HCT116 (cell line): Measurements from ENCODE around the gene ZNF775. TPM values are rescaled to one million over a fixed set of nuclear protein-coding genes. Genes with fewer than 3 reads are reported as not detected.

Experiments
- ATAC-seq: fragments of 200-7000 bp; cut with Tn5 transposase; 2 replicates; pipeline ENCODE4 v1.9.1; 2020; ENCODE audit warnings: mild to moderate bottlenecking, moderate library complexity
- BruUV-seq: library from RNA; stranded (reverse); fragments of 400-500 nt; replicated peaks from 2 replicates; lab custom pipeline; 2021; lab: Mats Ljungman, UMichigan
- CTCF ChIA-PET: fragments of 300-600 bp; sonication (Branson Sonifier 250); formaldehyde crosslinking; loops from one replicate; lab custom pipeline; 2021; ENCODE audit warnings: antibody characterized with exemption; lab: Charles Lee
- POLR2A ChIA-PET: fragments of 300-600, 350-600 bp; sonication (Branson Sonifier 250); formaldehyde crosslinking; loops from one replicate; lab custom pipeline; 2021; ENCODE audit warnings: antibody characterized with exemption; lab: Charles Lee
- RAD21 ChIA-PET, 2 experiments: fragments of 300-600 bp; sonication (Branson Sonifier 250); formaldehyde crosslinking; loops; one replicate each; lab custom pipeline; 2023; ENCODE audit warnings: low total read pairs in 2 of 2; ENCODE audit not compliant: uncharacterized antibody in 2 of 2, unreplicated experiment in 2 of 2, low non-redundant PET in 1 of 2; lab: Charles Lee
- DNase-seq: peaks from one replicate; pipeline ENCODE4 v3.0.0-alpha.2; 2010; ENCODE audit warnings: low read depth, low spot score
- H2AFZ ChIP-seq: fragments of 200-600 bp; shearing (Covaris generic), sonication (generic); 2 replicates; pipeline ENCODE4 v1.6.1; 2017; ENCODE audit warnings: low read depth, mixed run types, mixed read lengths, antibody characterized with exemption, low read length; ENCODE audit not compliant: poor library complexity, severe bottlenecking
- H3K27ac ChIP-seq: 2 replicates; pipeline ENCODE4 v1.5.1; 2012; ENCODE audit warnings: low read depth, low read length
- H3K27me3 ChIP-seq: fragments of 200-600 bp; sonication (generic); 2 replicates; pipeline ENCODE4 v1.6.1; 2016; ENCODE audit warnings: mixed run types, low read length, mixed read lengths; ENCODE audit not compliant: insufficient read depth
- H3K36me3 ChIP-seq, 2 experiments: fragments of 200-500 bp in 1 of 2; fragments of 200-600 bp in 1 of 2; sonication (Bioruptor generic) in 1 of 2; sonication (generic) in 1 of 2; 2 replicates each; pipeline versions ENCODE4 v1.5.1 to v1.6.1; 2014 to 2016; ENCODE audit warnings: low read length in 2 of 2, inconsistent platforms in 1 of 2, mixed read lengths in 1 of 2, mixed run types in 1 of 2; ENCODE audit not compliant: insufficient read depth in 2 of 2, control insufficient read depth in 1 of 2
- H3K4me1 ChIP-seq, 2 experiments: fragments of 200-600 bp in 1 of 2; sonication (generic) in 1 of 2; 2 replicates each; pipeline versions ENCODE4 v1.5.1 to v1.6.1; 2012 to 2017; ENCODE audit warnings: low read length in 2 of 2, inconsistent platforms in 1 of 2, mild to moderate bottlenecking in 1 of 2, mixed read lengths in 1 of 2, mixed run types in 1 of 2, moderate library complexity in 1 of 2; ENCODE audit not compliant: insufficient read depth in 2 of 2, control insufficient read depth in 1 of 2
- H3K4me2 ChIP-seq: fragments of 200-600 bp; sonication (generic); 2 replicates; pipeline ENCODE4 v1.6.1; 2017; ENCODE audit warnings: mixed run types, low read length, mixed read lengths
- H3K4me3 ChIP-seq, 2 experiments: fragments of 200-600 bp in 1 of 2; sonication (generic) in 1 of 2; replicated peaks in 1 of 2; 2 replicates each; pipeline ENCODE4 v1.5.1; 2011 to 2016; ENCODE audit warnings: low read length in 2 of 2, control low read depth in 1 of 2, low read depth in 1 of 2, mild to moderate bottlenecking in 1 of 2, mixed read lengths in 1 of 2, mixed run types in 1 of 2
- H3K79me2 ChIP-seq: fragments of 200-600 bp; sonication (generic); 2 replicates; pipeline ENCODE4 v1.6.1; 2017; ENCODE audit warnings: mild to moderate bottlenecking, mixed run types, low read length, moderate library complexity, mixed read lengths; ENCODE audit not compliant: insufficient read depth
- H3K9ac ChIP-seq: fragments of 200-600 bp; sonication (generic); 2 replicates; pipeline ENCODE4 v1.6.1; 2016; ENCODE audit warnings: low read length, mixed read lengths
- H3K9me2 ChIP-seq: fragments of 200-600 bp; sonication (generic), shearing (Covaris generic); 2 replicates; pipeline ENCODE4 v1.6.1; 2017; ENCODE audit warnings: mixed run types, mild to moderate bottlenecking, moderate library complexity; ENCODE audit not compliant: insufficient read depth
- H3K9me3 ChIP-seq, 2 experiments: fragments of 200-500 bp in 1 of 2; fragments of 200-600 bp in 1 of 2; sonication (Bioruptor generic) in 1 of 2; sonication (generic) in 1 of 2; 2 replicates each; pipeline ENCODE4 v1.6.1; 2014 to 2017; ENCODE audit warnings: low read length in 2 of 2, mixed read lengths in 2 of 2, inconsistent platforms in 1 of 2, low read depth in 1 of 2, mild to moderate bottlenecking in 1 of 2, mixed run types in 1 of 2, moderate library complexity in 1 of 2; ENCODE audit not compliant: control insufficient read depth in 1 of 2, insufficient read depth in 1 of 2
- H4K20me1 ChIP-seq: fragments of 200-600 bp; sonication (generic), shearing (Covaris generic); 2 replicates; pipeline ENCODE4 v1.6.1; 2017; ENCODE audit warnings: mixed run types, mild to moderate bottlenecking, moderate library complexity; ENCODE audit not compliant: insufficient read depth
- EZH2 ChIP-seq: fragments of 200-600 bp; sonication (generic); IDR thresholded peaks from 2 replicates; pipeline ENCODE4 v1.6.1; 2017; ENCODE audit warnings: antibody characterized with exemption, mixed run types
- POLR2A ChIP-seq: IDR thresholded peaks from 2 replicates; pipeline ENCODE4 v1.7.0; 2011; ENCODE audit warnings: borderline replicate concordance; ENCODE audit not compliant: insufficient read depth, insufficient read length; ENCODE audit errors: extremely low read depth
- POLR2AphosphoS5 ChIP-seq: IDR thresholded peaks from 2 replicates; pipeline ENCODE4 v1.6.1; 2011; ENCODE audit warnings: mild to moderate bottlenecking, low read depth, low read length, moderate library complexity
- SRF ChIP-seq: IDR thresholded peaks from 2 replicates; pipeline ENCODE4 v1.6.1; 2012; ENCODE audit warnings: low read depth
- YY1 ChIP-seq: IDR thresholded peaks from 2 replicates; pipeline ENCODE4 v1.6.1; 2011; ENCODE audit warnings: low read length, low read depth, moderate library complexity, mild to moderate bottlenecking; ENCODE audit not compliant: insufficient replicate concordance; ENCODE audit errors: extremely low read depth
- ZFX ChIP-seq: fragments of 450-650 bp; IDR thresholded peaks from 2 replicates; pipeline ENCODE4 v1.6.1; 2017
- intact Hi-C: fragments of 100-400 bp; cut with micrococcal nuclease; formaldehyde crosslinking; loops from 2 replicates; pipeline ENCODE4 v1.10.0; 2022
- total RNA-seq: library from RNA; stranded (reverse); gene quantifications from one replicate; pipeline ENCODE4 v1.2.1, GENCODE V29; 2021; ENCODE audit not compliant: unreplicated experiment
- TF ChIP-seq, protein P1 (sequence below): IDR thresholded peaks from 2 replicates; pipeline ENCODE4 v1.6.1; 2011; ENCODE audit warnings: mild to moderate bottlenecking, low read length, moderate library complexity; ENCODE audit not compliant: insufficient replicate concordance; ENCODE audit errors: extremely low read depth

The ZNF775 gene
- total RNA-seq, 1 experiment from 2014 or later: 4.5 TPM

DNA sequence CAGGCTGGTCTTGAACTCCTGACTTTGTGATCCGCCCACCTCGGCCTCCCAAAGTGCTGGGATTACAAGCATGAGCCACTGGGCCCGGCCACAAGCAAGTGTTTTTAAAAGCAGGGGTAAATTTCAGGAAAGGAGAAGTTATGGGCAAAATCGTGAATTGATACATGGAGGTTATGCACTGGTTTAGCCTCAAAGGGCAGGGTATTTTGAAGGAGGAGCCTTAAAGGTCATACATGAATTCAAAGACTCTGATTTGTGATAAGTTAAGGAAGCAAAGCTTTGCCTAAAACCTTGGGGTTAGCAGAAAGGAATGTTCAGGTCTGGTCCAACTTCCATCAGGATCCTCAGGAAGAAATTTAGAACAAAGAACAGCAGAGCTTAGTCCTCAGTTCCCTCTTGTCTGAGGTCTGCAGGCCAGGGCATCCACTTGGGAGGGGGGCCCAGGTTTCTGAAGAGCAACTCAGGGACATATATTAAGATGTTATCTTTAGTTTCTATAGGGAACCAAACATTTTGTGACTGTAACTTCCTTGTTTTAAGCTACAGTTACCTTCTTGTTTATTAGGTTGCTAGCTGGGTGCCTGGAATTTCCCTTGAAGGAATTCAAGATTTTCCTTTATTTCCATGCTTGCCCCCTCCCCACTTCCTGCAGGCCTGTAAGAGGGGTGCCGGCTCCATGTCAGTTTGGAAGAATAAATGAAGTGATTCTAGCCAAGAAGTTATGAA is 13.3 kb upstream of the ZNF775 start:
- peaks cover 0 to under 1% of the 10 kb centered on the region in 2 experiments; a peak in 1 of 4 replicates for H3K36me3 ChIP-seq
- no peak for TF ChIP-seq POLR2A
- TF ChIP-seq YY1: no peak
- TF ChIP-seq ZFX: no peak
- TF ChIP-seq EZH2: no peak
- TF ChIP-seq, protein P1, sequence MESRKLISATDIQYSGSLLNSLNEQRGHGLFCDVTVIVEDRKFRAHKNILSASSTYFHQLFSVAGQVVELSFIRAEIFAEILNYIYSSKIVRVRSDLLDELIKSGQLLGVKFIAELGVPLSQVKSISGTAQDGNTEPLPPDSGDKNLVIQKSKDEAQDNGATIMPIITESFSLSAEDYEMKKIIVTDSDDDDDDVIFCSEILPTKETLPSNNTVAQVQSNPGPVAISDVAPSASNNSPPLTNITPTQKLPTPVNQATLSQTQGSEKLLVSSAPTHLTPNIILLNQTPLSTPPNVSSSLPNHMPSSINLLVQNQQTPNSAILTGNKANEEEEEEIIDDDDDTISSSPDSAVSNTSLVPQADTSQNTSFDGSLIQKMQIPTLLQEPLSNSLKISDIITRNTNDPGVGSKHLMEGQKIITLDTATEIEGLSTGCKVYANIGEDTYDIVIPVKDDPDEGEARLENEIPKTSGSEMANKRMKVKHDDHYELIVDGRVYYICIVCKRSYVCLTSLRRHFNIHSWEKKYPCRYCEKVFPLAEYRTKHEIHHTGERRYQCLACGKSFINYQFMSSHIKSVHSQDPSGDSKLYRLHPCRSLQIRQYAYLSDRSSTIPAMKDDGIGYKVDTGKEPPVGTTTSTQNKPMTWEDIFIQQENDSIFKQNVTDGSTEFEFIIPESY: no peak
- no peak for TF ChIP-seq POLR2AphosphoS5
- no peak for TF ChIP-seq SRF
- TF ChIP-seq, all 23 proteins: peak for 0
- intact Hi-C loops: loop anchor here (5.0 to 10.0 kb wide), 2 partner anchors 36 to 61 kb away; no protein-coding TSS in a partner anchor
- Histone ChIP-seq H3K4me2 (no peak overlapping the region), H2AFZ (no peak overlapping the region), H3K27me3 (no peaks in the 10 kb centered on the region), H3K4me3 (no peak overlapping the region), H3K4me1 (peaks cover 13 to 24% of the 10 kb centered on the region in 2 experiments), H4K20me1 (no peaks in the 10 kb centered on the region), H3K9me2 (no peaks in the 10 kb centered on the region), H3K79me2 (peaks cover 23% of the 10 kb centered on the region), H3K27ac (no peak overlapping the region), H3K9me3 (no peaks in the 10 kb centered on the region), H3K9ac (no peak overlapping the region)
- DNase-seq: no peak
- no peak for ATAC-seq
- BruUV-seq: TSS peak; percentile 19
- POLR2A ChIA-PET: no interaction called here
- RAD21 ChIA-PET: no interaction called here
- CTCF ChIA-PET: interaction anchor here (1.3 to 1.5 kb wide), 2 partner anchors 8 to 52 kb away, joined by 3 read pairs; no protein-coding TSS in a partner anchor
